22Rv1 (cell line): Measurements from ENCODE around the gene AR.

Experiments
- CTCF ChIP-seq: fragments of 450-650 bp; IDR thresholded peaks from 2 replicates; pipeline ENCODE4 v1.5.1; 2017; ENCODE audit warnings: mild to moderate bottlenecking
- ZFX ChIP-seq: fragments of 450-650 bp; IDR thresholded peaks from 2 replicates; pipeline ENCODE4 v1.6.1; 2017; ENCODE audit warnings: antibody characterized with exemption, borderline replicate concordance

GRCh38 chrX:67544281-67545035, 637 bp downstream of the AR start:
- no peak for TF ChIP-seq CTCF
- TF ChIP-seq ZFX: no peak
